LNCAP (cell line): ENCODE measurements around the gene PPP1R12C.

Experiments used
- CTCF ChIP-seq: fragments of 450-650 bp; IDR thresholded peaks from 2 replicates; pipeline ENCODE4 v1.5.1; 2017; ENCODE audit warnings: mild to moderate bottlenecking

The PPP1R12C gene

GRCh38 chr19:55080968-55081769, 36.3 kb downstream of the PPP1R12C start:
- no peak for TF ChIP-seq CTCF

GRCh38 chr19:55080121-55080967, 37.1 kb downstream of the PPP1R12C start:
- no peak for TF ChIP-seq CTCF

DNA sequence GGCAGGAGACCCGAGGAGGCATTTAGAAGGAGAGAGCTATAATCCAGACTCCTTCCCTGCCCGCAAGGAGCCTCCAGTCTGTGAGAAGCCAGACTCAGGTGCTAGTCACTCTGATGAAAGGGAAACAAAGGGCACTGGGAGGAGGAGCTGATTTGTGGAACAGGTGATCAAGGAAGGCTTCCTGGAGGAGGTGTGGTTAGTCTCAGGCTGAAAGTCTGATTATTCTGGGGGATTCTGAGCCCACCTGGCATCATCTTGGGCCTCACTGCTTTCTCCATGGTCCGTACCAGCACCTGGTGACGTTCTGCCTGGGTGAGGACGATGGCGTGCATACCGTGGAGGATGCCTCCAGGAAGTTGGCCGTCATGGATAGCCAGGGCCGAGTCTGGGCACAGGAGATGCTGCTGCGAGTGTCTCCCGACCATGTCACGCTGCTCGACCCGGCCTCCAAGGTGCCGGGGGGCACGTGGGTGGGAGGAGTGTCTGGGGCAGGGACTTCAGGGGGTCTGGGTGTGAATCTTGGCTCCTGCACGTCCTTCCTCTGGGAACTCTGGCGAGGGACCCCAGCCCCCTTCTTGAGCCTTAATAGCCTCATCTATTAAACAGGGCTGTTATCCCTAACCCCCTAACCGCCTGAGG, 37.9 kb downstream of the PPP1R12C start:
- no peak for TF ChIP-seq CTCF

DNA sequence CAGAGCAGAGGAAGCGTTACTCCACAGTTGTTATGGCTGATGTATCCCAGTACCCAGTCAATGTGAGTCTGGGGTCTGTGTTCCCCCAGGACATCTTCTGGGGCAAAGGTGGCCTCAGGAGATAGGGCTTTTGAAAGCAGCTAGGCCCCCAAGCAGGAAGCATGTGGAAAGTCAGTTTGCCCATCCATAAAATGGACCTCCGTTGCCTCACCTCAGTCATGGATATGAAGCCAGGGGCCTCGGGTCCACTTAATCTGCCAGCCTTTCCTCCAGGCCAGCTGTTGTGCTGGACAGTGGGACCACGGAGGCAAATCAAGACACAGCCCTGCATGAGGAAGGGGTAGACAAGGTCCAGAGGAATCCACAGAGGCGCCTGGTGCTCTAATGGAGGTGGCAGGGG, 38.4 kb downstream of the PPP1R12C start:
- TF ChIP-seq CTCF = no peak

GRCh38 chr19:55077106-55077505, 40.3 kb downstream of the PPP1R12C start:
- TF ChIP-seq CTCF = no peak

DNA sequence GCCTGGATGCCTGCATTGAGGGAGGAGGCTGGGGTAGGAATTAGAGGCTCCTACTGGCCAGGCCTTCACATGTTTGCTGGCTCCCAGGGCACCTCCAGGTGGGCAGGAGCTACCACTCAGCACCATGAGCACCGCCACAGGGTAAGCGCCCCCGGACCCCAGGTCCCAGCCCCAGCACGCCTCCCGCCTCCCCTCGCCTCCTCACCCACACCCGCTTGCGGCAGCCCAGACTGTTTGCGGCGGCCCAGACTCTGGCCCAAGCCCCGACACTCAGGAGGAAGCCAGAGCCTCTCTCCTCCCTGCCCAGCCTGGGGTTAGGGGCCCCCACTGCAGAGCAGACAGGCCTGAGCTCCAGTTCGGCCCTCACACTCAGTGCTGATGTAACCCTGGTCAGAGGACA, 41.1 kb downstream of the PPP1R12C start:
- no peak for TF ChIP-seq CTCF

DNA sequence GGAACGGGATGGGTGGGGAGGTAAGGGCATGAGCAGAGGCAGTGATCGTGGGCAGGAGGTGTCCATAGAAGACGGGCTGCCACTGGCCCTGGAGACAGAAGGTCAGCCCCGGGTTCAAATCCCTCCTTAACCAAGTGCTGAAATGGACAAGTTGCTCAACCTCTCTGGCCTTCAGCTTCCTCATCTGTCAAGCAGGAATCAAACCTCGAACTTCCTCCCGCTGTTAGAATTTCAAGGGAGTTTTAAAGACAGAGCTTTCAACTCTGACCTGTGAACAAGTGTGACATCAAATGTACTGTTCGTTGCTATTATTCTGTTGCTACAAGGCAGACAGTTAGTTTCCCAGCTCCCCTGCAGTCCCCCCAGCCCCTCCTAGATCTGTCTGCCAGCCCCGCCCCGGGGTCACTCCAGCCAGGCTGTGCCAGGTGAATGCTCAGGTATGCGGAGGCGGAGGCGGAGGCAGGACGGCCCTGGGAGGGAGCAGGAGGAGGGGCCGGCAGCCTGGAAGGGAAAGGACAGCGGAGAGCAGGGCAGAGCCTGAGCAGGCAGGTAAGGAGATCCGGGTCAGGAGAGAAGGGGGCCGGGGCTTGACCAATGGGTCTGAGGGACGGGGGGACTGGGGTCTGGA, 42.0 kb downstream of the PPP1R12C start, which contains the start of gene EPS8L1:
Gene EPS8L1 (plus strand): TSS at position 499 of the 628 bp plus-strand sequence. CDS start 576 bp downstream, outside the sequence.
- no peak for TF ChIP-seq CTCF
